ENCODE measurements around the gene FOSL2. TPM values are rescaled to one million over a fixed set of nuclear protein-coding genes. Genes with fewer than 3 reads are reported as not detected.

The FOSL2 gene
- total RNA-seq, 1 donor from 2014 or later = 82.6 TPM

DNA sequence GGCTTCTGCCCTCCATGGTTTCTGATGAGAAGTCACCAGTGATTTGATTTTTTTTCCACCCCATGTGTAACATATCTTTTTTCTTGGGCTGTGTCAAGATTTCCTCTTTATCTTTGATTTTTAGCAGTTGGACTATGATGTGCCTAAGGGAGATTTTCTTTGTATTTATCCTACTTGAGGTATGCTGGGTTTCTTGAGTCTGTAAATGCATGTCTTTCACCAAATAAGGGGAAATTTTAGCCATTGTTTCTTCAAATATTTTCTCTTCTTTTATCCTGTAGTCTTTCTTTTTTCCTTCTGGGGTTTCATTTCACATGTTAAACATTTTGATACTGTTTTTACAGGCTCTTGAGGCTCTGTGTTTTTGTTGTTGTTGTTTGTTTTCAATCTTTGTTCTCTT, 69.5 kb downstream of the FOSL2 start:
- no peak for DNase-seq (ENCODE audit: extremely low spot score, unreplicated experiment)
- H3K4me3 Mint-ChIP-seq (ENCODE audit: unreplicated experiment) = no peak overlapping the region
- peaks cover 10% of the 10 kb centered on the region for H3K9me3 Mint-ChIP-seq (ENCODE audit: unreplicated experiment)
- H3K4me1 Mint-ChIP-seq (ENCODE audit: unreplicated experiment) = no peaks in the 10 kb centered on the region
- H3K27me3 Mint-ChIP-seq (ENCODE audit: unreplicated experiment) = peaks cover 34% of the 10 kb centered on the region
- H3K27ac Mint-ChIP-seq (ENCODE audit: unreplicated experiment) = no peak overlapping the region
- H3K36me3 Mint-ChIP-seq (ENCODE audit: unreplicated experiment) = peaks cover 7% of the 10 kb centered on the region
- TF ChIP-seq, protein P1, sequence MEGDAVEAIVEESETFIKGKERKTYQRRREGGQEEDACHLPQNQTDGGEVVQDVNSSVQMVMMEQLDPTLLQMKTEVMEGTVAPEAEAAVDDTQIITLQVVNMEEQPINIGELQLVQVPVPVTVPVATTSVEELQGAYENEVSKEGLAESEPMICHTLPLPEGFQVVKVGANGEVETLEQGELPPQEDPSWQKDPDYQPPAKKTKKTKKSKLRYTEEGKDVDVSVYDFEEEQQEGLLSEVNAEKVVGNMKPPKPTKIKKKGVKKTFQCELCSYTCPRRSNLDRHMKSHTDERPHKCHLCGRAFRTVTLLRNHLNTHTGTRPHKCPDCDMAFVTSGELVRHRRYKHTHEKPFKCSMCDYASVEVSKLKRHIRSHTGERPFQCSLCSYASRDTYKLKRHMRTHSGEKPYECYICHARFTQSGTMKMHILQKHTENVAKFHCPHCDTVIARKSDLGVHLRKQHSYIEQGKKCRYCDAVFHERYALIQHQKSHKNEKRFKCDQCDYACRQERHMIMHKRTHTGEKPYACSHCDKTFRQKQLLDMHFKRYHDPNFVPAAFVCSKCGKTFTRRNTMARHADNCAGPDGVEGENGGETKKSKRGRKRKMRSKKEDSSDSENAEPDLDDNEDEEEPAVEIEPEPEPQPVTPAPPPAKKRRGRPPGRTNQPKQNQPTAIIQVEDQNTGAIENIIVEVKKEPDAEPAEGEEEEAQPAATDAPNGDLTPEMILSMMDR (IDR thresholded peaks at IDR 0.05) = no peak

DNA sequence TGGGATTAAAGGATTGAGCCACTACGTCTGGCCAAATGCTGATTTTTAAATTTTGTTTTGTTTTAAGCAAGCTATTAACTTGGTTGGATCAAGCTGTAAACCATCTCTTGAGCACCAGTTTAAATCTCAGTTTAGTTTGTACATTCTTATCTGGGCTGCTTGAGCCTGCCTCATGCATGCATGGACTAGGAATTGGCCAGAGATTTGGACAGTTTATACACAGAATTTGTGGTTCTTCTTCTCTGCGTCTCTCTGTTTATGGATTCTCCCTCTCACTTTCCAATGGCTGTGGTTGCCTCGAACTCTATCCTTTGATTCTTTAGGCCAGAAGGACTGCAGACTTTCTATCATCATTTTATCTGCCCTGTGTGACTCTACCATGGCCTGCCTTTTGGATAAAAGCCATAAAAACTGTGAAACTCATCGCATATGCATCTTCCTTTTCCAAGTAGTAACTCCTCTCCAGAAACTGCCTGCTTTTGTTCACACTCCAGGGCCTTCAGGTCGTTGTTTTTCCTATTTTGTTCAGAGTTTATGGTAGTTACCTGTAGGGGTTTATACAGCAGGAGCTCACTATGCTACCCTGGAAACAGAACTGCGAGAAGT, 70.7 kb downstream of the FOSL2 start:
- peaks cover 7% of the 10 kb centered on the region for H3K36me3 Mint-ChIP-seq (ENCODE audit: unreplicated experiment)
- TF ChIP-seq, protein P1 (IDR thresholded peaks at IDR 0.05) = no peak
- H3K27me3 Mint-ChIP-seq (ENCODE audit: unreplicated experiment) = peaks cover 29% of the 10 kb centered on the region
- DNase-seq (ENCODE audit: extremely low spot score, unreplicated experiment) = no peak
- no peak overlapping the region for H3K27ac Mint-ChIP-seq (ENCODE audit: unreplicated experiment)
- H3K4me1 Mint-ChIP-seq (ENCODE audit: unreplicated experiment) = no peaks in the 10 kb centered on the region
- H3K9me3 Mint-ChIP-seq (ENCODE audit: unreplicated experiment) = peaks cover 10% of the 10 kb centered on the region
- H3K4me3 Mint-ChIP-seq (ENCODE audit: unreplicated experiment) = no peak overlapping the region

DNA sequence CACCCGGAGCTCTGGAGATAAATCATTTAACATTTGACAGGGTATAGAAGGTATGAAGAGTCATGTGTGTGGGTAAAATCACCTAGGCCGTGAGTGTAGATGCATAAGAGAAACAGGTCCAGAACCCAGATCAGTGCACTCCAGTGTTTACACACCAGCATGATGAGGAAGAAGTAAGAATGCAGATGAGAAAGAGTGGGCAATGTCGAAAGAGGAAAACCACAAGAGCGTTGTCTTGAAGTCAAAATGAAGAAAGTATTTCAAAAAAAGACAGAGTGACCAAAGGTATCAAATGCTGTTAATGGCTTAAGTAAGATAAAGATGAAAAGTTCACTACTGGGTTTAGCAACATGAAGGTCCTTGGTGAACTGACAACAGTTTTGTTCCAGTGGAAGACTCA, 71.2 kb downstream of the FOSL2 start:
- TF ChIP-seq, protein P1 (IDR thresholded peaks at IDR 0.05) = no peak
- H3K27ac Mint-ChIP-seq (ENCODE audit: unreplicated experiment) = no peak overlapping the region

DNA sequence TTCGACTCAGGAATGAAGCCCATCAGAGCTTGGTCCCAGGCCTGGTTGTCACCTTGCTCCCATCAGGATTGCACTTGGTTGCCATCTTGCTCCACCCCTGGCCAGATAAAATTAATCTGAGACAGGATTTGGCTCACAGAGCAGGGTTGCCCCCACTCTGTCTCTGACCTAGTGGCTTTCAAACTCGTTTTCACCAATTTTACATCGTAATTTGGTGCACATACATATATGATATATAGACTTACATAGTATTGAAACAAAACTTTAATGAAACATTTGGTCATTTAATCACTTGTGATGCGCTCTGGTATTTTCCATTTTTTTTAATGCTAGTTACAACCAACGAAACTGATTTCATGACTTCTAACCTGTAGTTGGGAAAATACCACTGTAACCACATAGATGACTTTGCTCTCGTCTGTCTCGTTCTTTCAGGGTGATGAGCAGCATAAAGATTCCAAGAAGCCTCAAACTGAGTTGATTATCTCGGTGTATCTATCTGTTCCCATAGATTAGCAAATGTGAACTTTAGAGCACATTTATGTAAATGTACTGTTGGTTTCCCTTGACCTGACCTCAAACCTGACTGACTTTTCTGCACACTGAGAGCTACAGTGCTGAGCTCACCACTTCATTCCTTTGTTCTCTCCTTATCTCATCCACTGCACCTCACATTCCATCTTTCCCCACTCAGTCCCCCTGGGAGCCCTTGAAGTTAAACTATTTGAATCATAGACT, 72.7 kb downstream of the FOSL2 start:
- DNase-seq (ENCODE audit: extremely low spot score, unreplicated experiment) = no peak
- H3K36me3 Mint-ChIP-seq (ENCODE audit: unreplicated experiment) = peaks cover 7% of the 10 kb centered on the region
- H3K27me3 Mint-ChIP-seq (ENCODE audit: unreplicated experiment) = peaks cover 31% of the 10 kb centered on the region
- no peak overlapping the region for H3K4me3 Mint-ChIP-seq (ENCODE audit: unreplicated experiment)
- H3K9me3 Mint-ChIP-seq (ENCODE audit: unreplicated experiment) = peaks cover 10% of the 10 kb centered on the region
- H3K27ac Mint-ChIP-seq (ENCODE audit: unreplicated experiment) = no peak overlapping the region
- H3K4me1 Mint-ChIP-seq (ENCODE audit: unreplicated experiment) = peaks cover 6% of the 10 kb centered on the region
- TF ChIP-seq, protein P1 (IDR thresholded peaks at IDR 0.05) = no peak

More for the DNA sequence above, 71.2 kb downstream of the FOSL2 start:
- peaks cover 7% of the 10 kb centered on the region for H3K36me3 Mint-ChIP-seq (ENCODE audit: unreplicated experiment)
- H3K4me3 Mint-ChIP-seq (ENCODE audit: unreplicated experiment) = no peak overlapping the region
- H3K4me1 Mint-ChIP-seq (ENCODE audit: unreplicated experiment) = no peaks in the 10 kb centered on the region
- peaks cover 31% of the 10 kb centered on the region for H3K27me3 Mint-ChIP-seq (ENCODE audit: unreplicated experiment)
- peaks cover 10% of the 10 kb centered on the region for H3K9me3 Mint-ChIP-seq (ENCODE audit: unreplicated experiment)
- DNase-seq (ENCODE audit: extremely low spot score, unreplicated experiment) = no peak

Other genes starting within 250 kb of the FOSL2 start
- 0.60 and 0.64 TPM in 2 replicates for gene PLB1, start 103.2 kb downstream of the FOSL2 start, total RNA-seq

Measured in osteocyte (in vitro differentiated cells).